ENCODE results near the gene GASK1B. TPM values are rescaled to one million over a fixed set of nuclear protein-coding genes. Genes with fewer than 3 reads are reported as not detected.

GASK1B gene
- total and polyA plus RNA-seq, 2 of the 13 experiments (the other 11 are each of a cell fraction or from before 2014, with no cell fraction given): 29.1 to 40.4 TPM

GRCh38 chr4:158209825-158210807, 37.3 kb upstream of the GASK1B start, which contains the start of gene TMEM144 (continued):
- TF ChIP-seq, protein P1, sequence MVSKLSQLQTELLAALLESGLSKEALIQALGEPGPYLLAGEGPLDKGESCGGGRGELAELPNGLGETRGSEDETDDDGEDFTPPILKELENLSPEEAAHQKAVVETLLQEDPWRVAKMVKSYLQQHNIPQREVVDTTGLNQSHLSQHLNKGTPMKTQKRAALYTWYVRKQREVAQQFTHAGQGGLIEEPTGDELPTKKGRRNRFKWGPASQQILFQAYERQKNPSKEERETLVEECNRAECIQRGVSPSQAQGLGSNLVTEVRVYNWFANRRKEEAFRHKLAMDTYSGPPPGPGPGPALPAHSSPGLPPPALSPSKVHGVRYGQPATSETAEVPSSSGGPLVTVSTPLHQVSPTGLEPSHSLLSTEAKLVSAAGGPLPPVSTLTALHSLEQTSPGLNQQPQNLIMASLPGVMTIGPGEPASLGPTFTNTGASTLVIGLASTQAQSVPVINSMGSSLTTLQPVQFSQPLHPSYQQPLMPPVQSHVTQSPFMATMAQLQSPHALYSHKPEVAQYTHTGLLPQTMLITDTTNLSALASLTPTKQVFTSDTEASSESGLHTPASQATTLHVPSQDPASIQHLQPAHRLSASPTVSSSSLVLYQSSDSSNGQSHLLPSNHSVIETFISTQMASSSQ (IDR thresholded peaks at IDR 0.05; ENCODE audit: low read depth): 0 out of 2 replicates have a peak, but pooled peaks have one; percentile 20
- TF ChIP-seq, protein P1 (CRISPR knock-in tag; IDR thresholded peaks at IDR 0.05; ENCODE audit: borderline replicate concordance): no peak
- TF ChIP-seq ZNF709 (CRISPR knock-in tag; IDR thresholded peaks at IDR 0.05) (no peak), TMF1 (CRISPR knock-in tag; IDR thresholded peaks at IDR 0.05; ENCODE audit: low read depth) (no peak), FOXO4 (CRISPR knock-in tag; conservative IDR thresholded peaks at IDR 0.05) (no peak), POLR2G (IDR thresholded peaks at IDR 0.05; ENCODE audit: low read depth, low read length) (peak; percentile 84), SMAD1 (CRISPR knock-in tag; IDR thresholded peaks at IDR 0.05; ENCODE audit: borderline replicate concordance, low read depth) (no peak; the same call in 1 of the 2 replicates), ZNF629 (CRISPR knock-in tag; conservative IDR thresholded peaks at IDR 0.05) (no peak), MLXIP (CRISPR knock-in tag; IDR thresholded peaks at IDR 0.05; ENCODE audit: borderline replicate concordance) (no peak)
- TF ChIP-seq, protein P2, sequence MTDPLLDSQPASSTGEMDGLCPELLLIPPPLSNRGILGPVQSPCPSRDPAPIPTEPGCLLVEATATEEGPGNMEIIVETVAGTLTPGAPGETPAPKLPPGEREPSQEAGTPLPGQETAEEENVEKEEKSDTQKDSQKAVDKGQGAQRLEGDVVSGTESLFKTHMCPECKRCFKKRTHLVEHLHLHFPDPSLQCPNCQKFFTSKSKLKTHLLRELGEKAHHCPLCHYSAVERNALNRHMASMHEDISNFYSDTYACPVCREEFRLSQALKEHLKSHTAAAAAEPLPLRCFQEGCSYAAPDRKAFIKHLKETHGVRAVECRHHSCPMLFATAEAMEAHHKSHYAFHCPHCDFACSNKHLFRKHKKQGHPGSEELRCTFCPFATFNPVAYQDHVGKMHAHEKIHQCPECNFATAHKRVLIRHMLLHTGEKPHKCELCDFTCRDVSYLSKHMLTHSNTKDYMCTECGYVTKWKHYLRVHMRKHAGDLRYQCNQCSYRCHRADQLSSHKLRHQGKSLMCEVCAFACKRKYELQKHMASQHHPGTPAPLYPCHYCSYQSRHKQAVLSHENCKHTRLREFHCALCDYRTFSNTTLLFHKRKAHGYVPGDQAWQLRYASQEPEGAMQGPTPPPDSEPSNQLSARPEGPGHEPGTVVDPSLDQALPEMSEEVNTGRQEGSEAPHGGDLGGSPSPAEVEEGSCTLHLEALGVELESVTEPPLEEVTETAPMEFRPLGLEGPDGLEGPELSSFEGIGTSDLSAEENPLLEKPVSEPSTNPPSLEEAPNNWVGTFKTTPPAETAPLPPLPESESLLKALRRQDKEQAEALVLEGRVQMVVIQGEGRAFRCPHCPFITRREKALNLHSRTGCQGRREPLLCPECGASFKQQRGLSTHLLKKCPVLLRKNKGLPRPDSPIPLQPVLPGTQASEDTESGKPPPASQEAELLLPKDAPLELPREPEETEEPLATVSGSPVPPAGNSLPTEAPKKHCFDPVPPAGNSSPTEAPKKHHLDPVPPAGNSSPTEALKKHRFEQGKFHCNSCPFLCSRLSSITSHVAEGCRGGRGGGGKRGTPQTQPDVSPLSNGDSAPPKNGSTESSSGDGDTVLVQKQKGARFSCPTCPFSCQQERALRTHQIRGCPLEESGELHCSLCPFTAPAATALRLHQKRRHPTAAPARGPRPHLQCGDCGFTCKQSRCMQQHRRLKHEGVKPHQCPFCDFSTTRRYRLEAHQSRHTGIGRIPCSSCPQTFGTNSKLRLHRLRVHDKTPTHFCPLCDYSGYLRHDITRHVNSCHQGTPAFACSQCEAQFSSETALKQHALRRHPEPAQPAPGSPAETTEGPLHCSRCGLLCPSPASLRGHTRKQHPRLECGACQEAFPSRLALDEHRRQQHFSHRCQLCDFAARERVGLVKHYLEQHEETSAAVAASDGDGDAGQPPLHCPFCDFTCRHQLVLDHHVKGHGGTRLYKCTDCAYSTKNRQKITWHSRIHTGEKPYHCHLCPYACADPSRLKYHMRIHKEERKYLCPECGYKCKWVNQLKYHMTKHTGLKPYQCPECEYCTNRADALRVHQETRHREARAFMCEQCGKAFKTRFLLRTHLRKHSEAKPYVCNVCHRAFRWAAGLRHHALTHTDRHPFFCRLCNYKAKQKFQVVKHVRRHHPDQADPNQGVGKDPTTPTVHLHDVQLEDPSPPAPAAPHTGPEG (CRISPR knock-in tag; IDR thresholded peaks at IDR 0.05): no peak
